ENCODE data around the gene NOP16. TPM values are rescaled to one million over a fixed set of nuclear protein-coding genes. Genes with fewer than 3 reads are reported as not detected.

The NOP16 gene
- total and polyA plus RNA-seq, 2 donors from 2014 or later: 18.1 to 32.1 TPM

- Histone ChIP-seq H3K9ac (ENCODE audit: low read length in 3 of 3) (no peak overlapping the region), H3K4me1 (ENCODE audit: control insufficient read depth in 2 of 3, insufficient read depth in 2 of 3, low read depth in 1 of 3, low read length in 3 of 3) (peaks cover 0 to 7% (median 0%) of the 10 kb centered on the region in 3 donors), H3K27me3 (ENCODE audit: control insufficient read depth, insufficient read depth, low read length) (no peaks in the 10 kb centered on the region), H3K27ac (ENCODE audit: low read depth in 2 of 2, low read length in 2 of 2) (no peak overlapping the region), H3K4me3 (ENCODE audit: low read length in 3 of 3) (peak overlapping the region; percentile 18 to 89 (median 69)), H3K9me3 (ENCODE audit: control insufficient read depth in 2 of 3, insufficient read depth in 1 of 3, low read length in 3 of 3) (no peaks in the 10 kb centered on the region), H3K36me3 (ENCODE audit: control insufficient read depth in 2 of 3, insufficient read depth in 3 of 3, low read length in 3 of 3) (peaks cover 5 to 17% (median 7%) of the 10 kb centered on the region in 3 donors)
- DNase-seq: no peak
- FAIRE-seq: no peak
- intact Hi-C loops (cut with DNase I): no loop called here
- no peak for TF ChIP-seq CTCF (IDR thresholded peaks at IDR 0.05; ENCODE audit: borderline replicate concordance, extremely low read depth, insufficient read depth)
Observed at GRCh38 chr5:176359658-176360057, 28.7 kb downstream of the NOP16 start.

DNA sequence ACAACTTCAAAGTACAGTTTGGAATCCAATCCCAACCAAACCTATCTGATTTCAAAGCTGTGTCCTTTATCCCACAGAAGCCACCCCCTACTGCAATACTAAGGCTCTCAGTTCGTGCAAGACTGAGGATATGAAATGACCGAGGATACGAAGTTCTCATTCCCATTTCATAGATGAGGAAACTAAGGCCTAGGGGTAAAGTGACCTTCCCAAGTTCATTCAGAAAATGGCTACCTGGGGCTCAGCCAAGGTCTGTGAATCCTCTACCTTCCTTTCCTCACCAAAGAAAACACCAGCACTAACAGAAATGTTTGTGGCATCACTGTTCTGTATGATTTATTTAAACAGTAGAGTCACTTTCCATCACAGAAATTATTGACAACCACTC is 32.2 kb downstream of the NOP16 start:
- no peak overlapping the region for H3K9ac ChIP-seq (ENCODE audit: low read length in 3 of 3)
- FAIRE-seq (no peak), DNase-seq (no peak)
- intact Hi-C loops (cut with DNase I): no loop called here
- TF ChIP-seq CTCF (IDR thresholded peaks at IDR 0.05; ENCODE audit: borderline replicate concordance, extremely low read depth, insufficient read depth): no peak
- H3K27ac ChIP-seq (ENCODE audit: low read depth in 2 of 2, low read length in 2 of 2): no peak overlapping the region
- H3K36me3 ChIP-seq (ENCODE audit: control insufficient read depth in 2 of 3, insufficient read depth in 3 of 3, low read length in 3 of 3): peaks cover 10 to 51% (median 35%) of the 10 kb centered on the region in 3 donors
- H3K4me1 ChIP-seq (ENCODE audit: control insufficient read depth in 2 of 3, insufficient read depth in 2 of 3, low read depth in 1 of 3, low read length in 3 of 3): peaks cover 0 to 6% (median 0%) of the 10 kb centered on the region in 3 donors
- H3K4me3 ChIP-seq (ENCODE audit: low read length in 3 of 3): no peak overlapping the region
- no peaks in the 10 kb centered on the region for H3K9me3 ChIP-seq (ENCODE audit: control insufficient read depth in 2 of 3, insufficient read depth in 1 of 3, low read length in 3 of 3)
- no peaks in the 10 kb centered on the region for H3K27me3 ChIP-seq (ENCODE audit: control insufficient read depth, insufficient read depth, low read length)

DNA sequence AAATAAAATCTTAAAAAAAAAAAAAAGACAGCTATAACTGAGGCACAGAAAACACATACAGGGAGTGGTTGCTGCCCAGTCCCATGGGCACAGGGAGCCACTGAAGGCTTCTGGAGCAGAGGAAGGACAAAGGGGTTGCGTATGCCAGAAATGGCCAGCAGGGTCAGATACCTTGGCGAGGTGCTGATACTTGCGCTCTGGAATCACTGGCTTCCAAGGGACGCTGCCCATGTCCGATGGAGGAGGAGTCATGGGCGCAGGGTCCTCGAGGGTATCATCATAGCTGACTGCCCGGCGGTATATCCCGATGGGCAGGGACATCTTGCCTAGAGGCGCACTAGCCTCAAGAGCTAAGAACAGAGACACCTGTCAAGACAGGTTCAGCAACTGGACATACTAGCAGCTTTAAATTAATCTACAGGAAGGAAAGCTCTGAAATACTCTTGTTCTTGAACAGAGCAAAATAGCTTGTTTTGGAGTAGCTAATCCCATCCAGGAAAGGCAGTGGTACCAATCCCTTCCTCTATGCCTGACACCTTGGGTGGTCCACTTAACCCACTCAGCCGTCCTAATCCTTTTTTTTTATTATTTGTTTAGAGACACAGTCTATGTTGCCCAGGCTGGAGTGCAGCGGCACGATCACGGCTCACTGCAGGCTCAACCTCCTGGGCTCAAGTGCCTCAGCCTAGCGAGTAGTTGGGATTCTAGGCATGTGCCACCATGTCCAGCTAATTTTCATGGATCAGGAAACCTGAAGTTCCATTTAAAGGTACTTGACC is 32.8 kb downstream of the NOP16 start:
- no peak for TF ChIP-seq CTCF (IDR thresholded peaks at IDR 0.05; ENCODE audit: borderline replicate concordance, extremely low read depth, insufficient read depth)
- FAIRE-seq: no peak

More for the DNA sequence above, 32.8 kb downstream of the NOP16 start:
- intact Hi-C loops (cut with DNase I): no loop called here
- peaks cover 0 to 6% (median 0%) of the 10 kb centered on the region in 3 donors for H3K4me1 ChIP-seq (ENCODE audit: control insufficient read depth in 2 of 3, insufficient read depth in 2 of 3, low read depth in 1 of 3, low read length in 3 of 3)
- H3K36me3 ChIP-seq (ENCODE audit: control insufficient read depth in 2 of 3, insufficient read depth in 3 of 3, low read length in 3 of 3): peaks cover 11 to 57% (median 38%) of the 10 kb centered on the region in 3 donors
- H3K9ac ChIP-seq (ENCODE audit: low read length in 3 of 3): no peak overlapping the region
- DNase-seq: peak in 3 of 5 donors; percentile 16 to 27 (median 25)
- H3K4me3 ChIP-seq (ENCODE audit: low read length in 3 of 3): no peak overlapping the region
- H3K27ac ChIP-seq (ENCODE audit: low read depth in 2 of 2, low read length in 2 of 2): no peak overlapping the region
- no peaks in the 10 kb centered on the region for H3K9me3 ChIP-seq (ENCODE audit: control insufficient read depth in 2 of 3, insufficient read depth in 1 of 3, low read length in 3 of 3)
- H3K27me3 ChIP-seq (ENCODE audit: control insufficient read depth, insufficient read depth, low read length): no peaks in the 10 kb centered on the region
